HG02884 (cell line): Measurements from ENCODE around the gene GAS7.

Experiments used
- ATAC-seq: cut with Tn5 transposase; IDR thresholded peaks from one replicate; pipeline ENCODE4 v1.9.1; 2021; ENCODE audit warnings: mild to moderate bottlenecking, moderate library complexity; ENCODE audit not compliant: unreplicated experiment

GAS7 gene

GRCh38 chr17:9956474-9957131 lies 241.8 kb downstream of the GAS7 start:
- ATAC-seq = no peak

- ATAC-seq = no peak
Measured at GRCh38 chr17:9953492-9953891, 244.9 kb downstream of the GAS7 start.

GRCh38 chr17:9951803-9952202 lies 246.6 kb downstream of the GAS7 start:
- ATAC-seq = no peak

GRCh38 chr17:9948928-9949327 lies 249.5 kb downstream of the GAS7 start:
- ATAC-seq = no peak

- ATAC-seq = no peak
Measured at GRCh38 chr17:9944704-9945103, 253.7 kb downstream of the GAS7 start.

- no peak for ATAC-seq
Measured at GRCh38 chr17:9943343-9943742, 255.1 kb downstream of the GAS7 start.

- ATAC-seq = no peak
Measured at GRCh38 chr17:9942885-9943284, 255.5 kb downstream of the GAS7 start.

GRCh38 chr17:9941305-9941704 lies 257.1 kb downstream of the GAS7 start:
- ATAC-seq = no peak

- no peak for ATAC-seq
Measured at GRCh38 chr17:9940841-9941240, 257.6 kb downstream of the GAS7 start.

- no peak for ATAC-seq
Measured at GRCh38 chr17:9938764-9939163, 259.6 kb downstream of the GAS7 start.

GRCh38 chr17:9937901-9938300 lies 260.5 kb downstream of the GAS7 start:
- no peak for ATAC-seq

- no peak for ATAC-seq
Measured at GRCh38 chr17:9937241-9937761, 261.1 kb downstream of the GAS7 start.

- no peak for ATAC-seq
Measured at GRCh38 chr17:9936095-9936494, 262.3 kb downstream of the GAS7 start.

- ATAC-seq = no peak
Measured at GRCh38 chr17:9935408-9935807, 263.0 kb downstream of the GAS7 start.

- ATAC-seq = no peak
Measured at GRCh38 chr17:9934331-9934730, 264.1 kb downstream of the GAS7 start.

- no peak for ATAC-seq
Measured at GRCh38 chr17:9932491-9932890, 265.9 kb downstream of the GAS7 start.

- no peak for ATAC-seq
Measured at GRCh38 chr17:9931144-9931741, 267.2 kb downstream of the GAS7 start.

GRCh38 chr17:9929871-9930270 lies 268.5 kb downstream of the GAS7 start:
- no peak for ATAC-seq

GRCh38 chr17:9928601-9929333 lies 269.6 kb downstream of the GAS7 start:
- no peak for ATAC-seq

- ATAC-seq = no peak
Measured at GRCh38 chr17:9926150-9926804, 272.1 kb downstream of the GAS7 start.

GRCh38 chr17:9925457-9925856 lies 272.9 kb downstream of the GAS7 start:
- ATAC-seq = no peak
